Aorta (tissue), 5 donors: ENCODE data around the gene RAB11FIP4. TPM values are rescaled to one million over a fixed set of nuclear protein-coding genes. Genes with fewer than 3 reads are reported as not detected.

Experiments used
- ATAC-seq: fragments of 200-7000 bp; cut with Tn5 transposase; one replicate; pipeline ENCODE4 v1.9.1; 2022; ENCODE audit warnings: moderate library complexity; ENCODE audit not compliant: low FRiP score
- DNase-seq, 2 donors: peaks; one replicate each; pipeline ENCODE4 v3.0.0-alpha.2; 2020
- H3K27ac ChIP-seq, 2 donors: one replicate each; pipeline ENCODE4 v1.5.1; 2013; ENCODE audit warnings: low read length in 2 of 2, mild to moderate bottlenecking in 2 of 2, moderate library complexity in 2 of 2, control low read depth in 1 of 2, inconsistent platforms in 1 of 2, low read depth in 1 of 2
- H3K27me3 ChIP-seq, 2 donors: one replicate each; pipeline ENCODE4 v1.6.1; 2013; ENCODE audit warnings: control low read depth in 1 of 2, low read length in 1 of 2, mild to moderate bottlenecking in 1 of 2, moderate library complexity in 1 of 2; ENCODE audit not compliant: insufficient read depth in 2 of 2, control insufficient read depth in 1 of 2
- H3K36me3 ChIP-seq, 2 donors: one replicate each; pipeline ENCODE4 v1.6.1; 2013; ENCODE audit warnings: control low read depth in 1 of 2, low read length in 1 of 2, mild to moderate bottlenecking in 1 of 2; ENCODE audit not compliant: insufficient read depth in 2 of 2, control insufficient read depth in 1 of 2
- H3K4me1 ChIP-seq, 2 donors: one replicate each; pipeline ENCODE4 v1.6.1; 2013; ENCODE audit warnings: low read length in 2 of 2, control low read depth in 1 of 2, mild to moderate bottlenecking in 1 of 2, moderate library complexity in 1 of 2; ENCODE audit not compliant: insufficient read depth in 2 of 2, control insufficient read depth in 1 of 2
- H3K4me3 ChIP-seq, 2 donors: one replicate each; pipeline ENCODE4 v1.5.1; 2013; ENCODE audit warnings: low read length in 2 of 2, control low read depth in 1 of 2, mild to moderate bottlenecking in 1 of 2
- H3K9me3 ChIP-seq: one replicate; pipeline ENCODE4 v1.6.1; 2013; ENCODE audit warnings: mild to moderate bottlenecking, low read length; ENCODE audit not compliant: control insufficient read depth
- whole genome bisulfite sequencing, 2 donors: extraction: QIAGEN DNeasy Blood & Tissue Kit; methylation state at CpG; one replicate each; pipeline ENCODE4 v1.1.7; 2013; 5-methylcytosine and 5-hydroxymethylcytosine counted together
- intact Hi-C, 2 donors: fragments of 100-400 bp; cut with DNase I; formaldehyde crosslinking; loops; one replicate each; pipeline versions ENCODE4 v1.14.2 to v1.15.0; 2022
- polyA plus RNA-seq, 2 donors: library from polyadenylated mRNA; stranded (reverse); fragments of 200-250 nt; gene quantifications; one replicate each; pipeline ENCODE4 v1.2.3, GENCODE V29; 2013
- total RNA-seq, 2 donors: library from RNA; stranded (reverse); fragmentation: NEBNext Ultra II Directional; extraction: Animal tissue kit (Norgen Biotek cat#: 25700); gene quantifications; one replicate each; pipeline ENCODE4 v1.2.1, GENCODE V29; 2021
- donor health status: healthy with polysubstance abuse.
- donor health status: Bipolar disorder and iron deficiency.
- donor health status: DM: no; HTN: no; CAD: no.
- donor health status: DM: no; HTN: no; CAD: no.
- donor health status: DM: yes; HTN: yes; CAD: no.

The RAB11FIP4 gene
- total and polyA plus RNA-seq, 4 donors = 0.15 to 2.6 (median 1.4) TPM

DNA sequence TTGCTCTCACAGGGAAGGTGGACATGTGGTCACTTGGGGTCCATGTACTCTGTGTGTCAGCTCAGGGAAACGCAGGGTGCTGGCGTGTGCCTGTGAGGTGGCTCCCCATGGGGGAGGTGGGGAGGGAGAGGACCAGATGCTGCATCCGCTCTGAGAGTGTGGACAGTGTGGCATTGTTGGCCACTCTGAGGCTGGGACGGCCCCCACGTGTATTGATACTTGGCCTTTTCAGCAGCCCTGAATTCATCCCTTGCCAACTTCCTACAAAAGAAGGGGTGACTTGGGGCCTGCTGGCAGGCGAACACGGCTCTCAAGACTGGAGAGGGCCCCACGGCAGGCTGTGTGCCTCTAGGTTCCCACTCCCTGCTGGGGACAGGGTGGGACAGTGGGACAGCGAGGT lies 120.1 kb downstream of the RAB11FIP4 start:
- intact Hi-C loops = loop anchor here in 1 of 2 donors (5.0 kb wide), 1 partner anchor 34 kb away; no protein-coding TSS in a partner anchor
- Histone ChIP-seq H3K9me3 (no peaks in the 10 kb centered on the region), H3K4me3 (no peak overlapping the region), H3K27ac (no peak overlapping the region), H3K27me3 (no peaks in the 10 kb centered on the region), H3K36me3 (no peaks in the 10 kb centered on the region), H3K4me1 (peaks cover 0 to 4% of the 10 kb centered on the region in 2 donors)
- no peak for ATAC-seq
- DNase-seq = no peak
- 94 to 96% methylated on average over 9 of the region's 9 CpGs for WGBS, 2 donors

DNA sequence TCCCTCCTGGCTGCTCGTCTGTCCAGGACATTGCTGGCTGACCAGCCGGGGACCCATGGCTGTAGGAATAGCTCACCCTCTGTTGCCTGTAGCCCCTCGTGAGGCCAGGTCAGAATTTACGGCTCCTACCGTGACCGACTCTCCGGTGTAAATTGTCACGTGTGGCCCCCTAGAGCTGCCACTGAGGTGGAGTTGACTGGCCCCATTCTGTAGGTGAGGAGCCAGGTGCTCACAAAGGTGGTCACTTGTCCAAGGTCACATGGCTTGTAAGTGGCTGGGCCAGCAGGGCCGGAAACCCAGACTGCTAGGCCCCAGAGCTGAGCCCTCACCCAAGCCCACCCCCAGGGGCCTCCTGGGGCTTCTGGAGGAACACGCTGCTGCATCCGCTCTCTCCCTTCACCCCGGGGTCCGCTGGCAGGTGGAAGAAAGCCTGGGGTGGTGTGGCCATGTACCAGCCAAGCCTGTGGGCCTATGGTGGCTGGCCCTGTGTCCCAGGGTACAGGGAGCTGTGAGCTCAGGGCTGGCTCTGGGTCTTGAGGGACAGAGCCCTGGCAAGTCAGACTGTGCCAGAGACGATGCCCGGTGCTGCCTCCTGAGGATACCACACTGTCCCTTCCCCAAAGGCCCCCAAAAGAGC lies 120.7 kb downstream of the RAB11FIP4 start:
- 93 to 96% methylated on average over 15 of the region's 15 CpGs for WGBS, 2 donors
- intact Hi-C loops = loop anchor here in 1 of 2 donors (5.0 kb wide), 1 partner anchor 35 kb away; no protein-coding TSS in a partner anchor
- Histone ChIP-seq H3K9me3 (no peaks in the 10 kb centered on the region), H3K36me3 (no peaks in the 10 kb centered on the region), H3K4me3 (no peak overlapping the region), H3K4me1 (peaks cover 0 to 4% of the 10 kb centered on the region in 2 donors), H3K27me3 (no peaks in the 10 kb centered on the region), H3K27ac (no peak overlapping the region)
- ATAC-seq (no peak), DNase-seq (peak in 1 of 2 donors; percentile 41)

DNA sequence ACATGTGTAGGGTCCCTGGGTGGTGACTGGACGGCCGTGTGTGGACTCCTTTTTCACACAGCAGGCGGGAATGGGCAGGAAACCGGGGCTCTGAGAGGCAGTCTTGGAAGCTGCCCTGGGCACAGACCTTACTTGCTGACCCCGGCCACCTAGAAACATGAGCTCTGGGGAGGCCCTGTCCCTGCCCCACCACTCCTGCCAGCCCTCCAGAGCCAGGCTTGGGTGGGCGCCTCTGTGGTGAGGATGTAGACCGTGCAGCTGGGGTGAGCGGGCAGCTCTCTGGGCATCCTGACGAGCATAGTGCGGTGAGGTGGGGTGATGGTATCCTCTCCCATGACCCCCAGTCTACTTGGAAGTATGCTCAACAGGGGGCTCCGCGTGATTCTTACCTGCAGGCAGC lies 121.3 kb downstream of the RAB11FIP4 start:
- no peaks in the 10 kb centered on the region for H3K27me3 ChIP-seq
- ATAC-seq (no peak), DNase-seq (no peak)
- H3K27ac ChIP-seq = no peak overlapping the region
- intact Hi-C loops = loop anchor here in 1 of 2 donors (5.0 kb wide), 1 partner anchor 35 kb away; no protein-coding TSS in a partner anchor
- H3K36me3 ChIP-seq = no peaks in the 10 kb centered on the region
- peaks cover 0 to 4% of the 10 kb centered on the region in 2 donors for H3K4me1 ChIP-seq
- WGBS, 2 donors = 92 to 96% methylated on average over 12 of the region's 12 CpGs
- H3K4me3 ChIP-seq = no peak overlapping the region
- no peaks in the 10 kb centered on the region for H3K9me3 ChIP-seq

DNA sequence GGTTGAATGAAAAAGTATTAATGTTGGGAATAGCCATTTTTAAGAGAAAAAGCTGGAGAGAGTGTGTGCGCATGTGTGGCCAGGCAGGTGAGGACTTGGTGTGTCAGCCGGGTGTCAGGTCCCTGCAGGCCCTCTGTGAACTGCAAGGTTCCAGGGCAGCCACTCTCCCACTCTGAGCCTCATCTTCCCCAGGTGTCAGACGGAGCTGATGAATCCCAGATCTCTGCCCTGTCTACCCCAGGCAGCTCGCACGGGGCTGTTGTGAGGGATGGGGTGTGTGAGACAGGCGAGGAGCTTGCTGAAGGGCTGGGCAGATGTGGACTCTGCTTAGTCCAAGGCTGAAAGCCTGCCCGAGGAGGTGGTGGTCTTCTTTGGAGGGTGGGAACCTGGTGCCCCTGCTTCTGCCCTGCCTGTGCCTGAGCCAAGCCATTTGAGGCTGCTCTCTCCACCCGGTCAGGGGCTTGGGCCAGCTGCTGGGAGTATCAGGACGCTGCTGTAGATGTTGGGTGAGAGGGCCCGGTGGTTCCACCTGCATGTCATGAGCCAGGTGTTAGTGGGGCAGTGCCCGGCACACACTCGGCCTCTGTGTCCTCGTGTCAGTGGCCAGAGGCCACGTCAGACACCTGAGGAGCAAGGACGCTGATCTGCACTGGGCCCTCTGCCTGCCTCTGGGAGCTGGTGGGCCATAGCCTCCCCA lies 122.4 kb downstream of the RAB11FIP4 start:
- H3K9me3 ChIP-seq = no peaks in the 10 kb centered on the region
- no peak for ATAC-seq
- H3K4me3 ChIP-seq = no peak overlapping the region
- intact Hi-C loops = loop anchor here in 1 of 2 donors (5.0 kb wide), 1 partner anchor 37 kb away; no protein-coding TSS in a partner anchor
- 94% methylated on average over 15 of the region's 15 CpGs for WGBS, 2 donors
- no peaks in the 10 kb centered on the region for H3K27me3 ChIP-seq
- DNase-seq = no peak
- no peaks in the 10 kb centered on the region for H3K36me3 ChIP-seq
- H3K4me1 ChIP-seq = peaks cover 0 to 4% of the 10 kb centered on the region in 2 donors
- H3K27ac ChIP-seq = no peak overlapping the region

DNA sequence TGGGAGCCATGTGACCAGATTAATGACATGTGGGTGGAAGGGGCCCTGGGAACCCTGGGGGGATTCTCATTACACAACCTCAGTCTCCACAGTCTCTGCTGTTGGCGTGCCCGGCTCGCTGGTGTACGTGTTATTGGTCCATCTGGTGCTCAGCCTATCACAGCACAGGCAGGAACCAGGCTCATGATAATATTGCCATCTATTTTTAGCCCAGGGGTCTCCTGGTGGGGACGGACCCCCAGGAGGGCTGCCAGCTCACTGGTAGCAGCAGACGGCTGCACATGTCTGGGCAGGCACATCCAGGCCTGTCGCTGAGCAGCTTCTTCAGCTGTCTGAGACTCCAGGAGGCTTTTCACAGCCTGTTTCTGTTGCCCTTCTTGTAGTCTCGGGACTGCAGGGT lies 123.8 kb downstream of the RAB11FIP4 start:
- Histone ChIP-seq H3K27me3 (no peaks in the 10 kb centered on the region), H3K36me3 (no peaks in the 10 kb centered on the region), H3K27ac (no peak overlapping the region), H3K4me1 (no peaks in the 10 kb centered on the region), H3K4me3 (no peak overlapping the region), H3K9me3 (no peaks in the 10 kb centered on the region)
- intact Hi-C loops = no loop called here
- DNase-seq (no peak), ATAC-seq (no peak)
- WGBS, 2 donors = 83 to 85% methylated on average over 8 of the region's 8 CpGs

DNA sequence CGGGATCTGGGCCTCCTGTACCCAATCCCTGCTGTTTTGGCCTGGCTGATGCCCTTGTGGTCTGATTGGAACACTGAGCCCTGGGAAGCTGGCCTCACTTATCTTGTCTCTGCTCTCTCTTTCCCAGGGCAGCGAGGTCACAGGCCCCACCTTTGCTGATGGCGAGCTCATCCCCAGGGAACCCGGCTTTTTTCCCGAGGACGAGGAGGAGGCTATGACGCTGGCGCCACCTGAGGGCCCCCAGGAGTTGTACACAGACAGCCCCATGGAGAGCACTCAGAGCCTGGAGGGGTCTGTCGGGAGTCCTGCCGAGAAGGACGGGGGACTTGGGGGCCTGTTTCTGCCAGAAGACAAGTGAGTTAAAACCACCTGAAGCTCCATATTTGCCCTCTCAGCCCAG lies 126.0 kb downstream of the RAB11FIP4 start:
- no peak for DNase-seq
- intact Hi-C loops = no loop called here
- H3K9me3 ChIP-seq = no peaks in the 10 kb centered on the region
- WGBS, 2 donors = 63 to 70% methylated on average over 11 of the region's 11 CpGs
- no peaks in the 10 kb centered on the region for H3K27me3 ChIP-seq
- H3K27ac ChIP-seq = no peak overlapping the region
- no peak overlapping the region for H3K4me3 ChIP-seq
- H3K4me1 ChIP-seq = no peaks in the 10 kb centered on the region
- no peak for ATAC-seq
- no peaks in the 10 kb centered on the region for H3K36me3 ChIP-seq

DNA sequence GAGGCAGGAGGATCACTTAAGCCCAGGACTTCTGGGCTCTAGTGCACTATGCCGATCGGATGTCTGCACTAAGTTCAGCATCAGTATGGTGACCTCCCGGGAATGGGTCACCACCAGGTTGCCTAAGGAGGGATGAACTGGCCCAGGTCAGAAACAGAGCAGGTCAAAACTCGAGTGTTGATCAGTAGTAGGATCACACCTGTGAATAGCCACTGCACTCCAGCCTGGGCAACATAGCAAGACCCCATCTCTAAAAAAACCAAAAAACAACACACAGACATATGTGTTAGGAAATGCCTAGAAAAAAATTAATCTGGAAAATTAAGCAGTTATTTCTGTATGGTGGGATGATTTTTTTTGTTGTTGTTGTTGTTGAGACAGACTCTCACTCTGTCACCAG lies 127.0 kb downstream of the RAB11FIP4 start:
- 92 to 93% methylated on average over 4 of the region's 4 CpGs for WGBS, 2 donors

DNA sequence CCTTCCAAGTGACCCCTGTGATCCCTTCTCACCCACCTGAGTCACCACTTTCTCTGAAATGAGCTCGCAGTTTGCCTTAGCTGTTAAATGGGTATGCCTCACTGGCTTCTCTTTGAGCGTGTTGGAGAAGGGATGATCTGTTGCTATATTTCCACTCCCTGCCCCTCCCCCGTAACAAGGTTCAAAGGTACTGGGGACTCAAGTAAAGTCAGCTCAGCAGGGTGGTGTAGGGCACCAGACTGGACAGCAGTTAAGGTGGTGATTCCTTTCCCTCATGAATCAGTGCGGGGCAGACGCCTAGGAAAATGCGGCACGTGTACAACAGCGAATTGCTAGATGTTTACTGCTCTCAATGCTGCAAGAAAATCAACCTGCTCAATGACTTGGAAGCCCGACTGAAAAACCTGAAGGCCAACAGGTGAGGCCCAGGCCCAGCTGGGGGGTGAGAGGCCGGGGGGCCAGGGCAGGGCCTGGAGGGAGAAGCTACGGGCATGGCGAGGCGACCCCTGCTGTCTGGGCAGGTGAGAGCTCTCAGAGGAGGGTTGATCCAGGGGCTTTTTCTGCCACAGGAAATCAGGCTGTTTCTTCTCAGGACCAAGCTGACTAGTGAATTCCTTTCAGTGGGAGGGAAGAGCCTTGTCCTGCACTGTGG lies 130.3 kb downstream of the RAB11FIP4 start:
- WGBS, 2 donors = 95 to 96% methylated on average over 13 of the region's 13 CpGs

More for the DNA sequence above, 127.0 kb downstream of the RAB11FIP4 start:
- Histone ChIP-seq H3K27ac (no peak overlapping the region), H3K9me3 (no peaks in the 10 kb centered on the region), H3K4me3 (no peak overlapping the region), H3K27me3 (no peaks in the 10 kb centered on the region), H3K4me1 (no peaks in the 10 kb centered on the region), H3K36me3 (no peaks in the 10 kb centered on the region)
- intact Hi-C loops = no loop called here
- DNase-seq (no peak), ATAC-seq (no peak)

More for the DNA sequence above, 130.3 kb downstream of the RAB11FIP4 start:
- H3K4me3 ChIP-seq = no peak overlapping the region
- ATAC-seq (no peak), DNase-seq (no peak)
- H3K4me1 ChIP-seq = no peaks in the 10 kb centered on the region
- H3K27me3 ChIP-seq = no peaks in the 10 kb centered on the region
- no peaks in the 10 kb centered on the region for H3K36me3 ChIP-seq
- intact Hi-C loops = no loop called here
- no peak overlapping the region for H3K27ac ChIP-seq
- no peaks in the 10 kb centered on the region for H3K9me3 ChIP-seq
